ENCODE data around the gene SPTBN4. TPM values are rescaled to one million over a fixed set of nuclear protein-coding genes. Genes with fewer than 3 reads are reported as not detected.
A peak's percentile ranks its signal among the peaks of the same experiment; 100 is the strongest.

Gene SPTBN4
- 0.56 and 0.67 TPM in 2 replicates for total RNA-seq
- 0.33 TPM for total RNA-seq (2013)
- 0.03 and 0.04 TPM in 2 replicates for polyA plus RNA-seq
- 0.17 and 0.29 TPM in 2 replicates for polyA minus RNA-seq

GRCh38 chr19:40466985-40467734, at the start of gene SPTBN4:
Gene SPTBN4 (plus strand): TSS chr19:40467001. CDS start chr19:40472622, 5,621 bp downstream.
- no peaks in the 10 kb centered on the region for H4K20me1 ChIP-seq (ENCODE audit: control insufficient read depth, insufficient read depth, low read length, poor library complexity, severe bottlenecking)
- no peaks in the 10 kb centered on the region for H3K79me2 ChIP-seq (ENCODE audit: control insufficient read depth, insufficient read depth, low read length)
- peak within 1 kb of the TSS; percentile 38 to 60 for H3K27ac ChIP-seq (ENCODE audit: low read length in 2 of 2)
- CTCF ChIA-PET: interaction anchor here (1.1 to 6.7 kb wide), 2 partner anchors 13 to 44 kb away, joined by 4 to 86 read pairs; partner anchors contain the start of gene SERTAD1
- Mint-ChIP-seq H3K27ac (peak within 1 kb of the TSS; percentile 66), H3K4me3 (peak within 1 kb of the TSS; percentile 87), H3K4me1 (peaks cover 35% of the 10 kb centered on the region), H3K9me3 (ENCODE audit: insufficient read depth) (no peaks in the 10 kb centered on the region), H3K27me3 (peaks cover 15% of the 10 kb centered on the region)
- TF ChIP-seq EZH2 (IDR thresholded peaks at IDR 0.05; ENCODE audit: borderline replicate concordance, insufficient read depth, low read depth, low read length, poor library complexity, severe bottlenecking) (no peak), CTCF (IDR thresholded peaks at IDR 0.05) (no peak)
- peaks cover 19 to 31% of the 10 kb centered on the region in 2 donors for H3K4me1 ChIP-seq (ENCODE audit: control insufficient read depth in 2 of 2, insufficient read depth in 2 of 2, low read length in 2 of 2)
- H3K4me3 ChIP-seq (ENCODE audit: control extremely low read depth in 1 of 5, extremely low read depth in 1 of 5, insufficient read depth in 1 of 5, low read depth in 2 of 5, low read length in 4 of 5): peak within 1 kb of the TSS; percentile 1 to 70 (median 62)
- no peak for ATAC-seq (ENCODE audit: low read depth)
- no peaks in the 10 kb centered on the region for H3K36me3 ChIP-seq (replicated peaks in 1 of 2; ENCODE audit: control extremely low read depth in 1 of 2, control insufficient read depth in 1 of 2, extremely low read depth in 1 of 2, insufficient read depth in 2 of 2, low read length in 1 of 2)
- peak within 1 kb of the TSS; percentile 77 for H2AFZ ChIP-seq (ENCODE audit: insufficient read depth, low read depth, low read length, poor library complexity, severe bottlenecking)
- H3K4me2 ChIP-seq (replicated peaks; ENCODE audit: low read depth, low read length, poor library complexity, severe bottlenecking): peak within 1 kb of the TSS; percentile 80
- POLR2A ChIA-PET: interaction anchor here (1.7 to 2.2 kb wide), 2 partner anchors 24 to 41 kb away, joined by 12 read pairs; partner anchors contain the start of genes SERTAD1 and SERTAD3
- peak within 1 kb of the TSS; percentile 66 for H3K9ac ChIP-seq (ENCODE audit: low read length)
- peaks cover 0 to 9% (median 0%) of the 10 kb centered on the region in 3 donors for H3K9me3 ChIP-seq (ENCODE audit: control extremely low read depth in 1 of 3, control insufficient read depth in 2 of 3, insufficient read depth in 1 of 3, low read length in 2 of 3)
- whole genome bisulfite sequencing (ENCODE audit: insufficient coverage): 1% methylated on average over 69 of the region's 87 CpGs
- H3K27me3 ChIP-seq (replicated peaks in 1 of 4; ENCODE audit: control extremely low read depth in 1 of 4, control insufficient read depth in 3 of 4, insufficient read depth in 4 of 4, low read length in 3 of 4): peaks cover 0 to 23% (median 3%) of the 10 kb centered on the region in 4 experiments
- DNase-seq: no peak
- intact Hi-C loops (cut with micrococcal nuclease): loop anchor here (1.0 to 5.0 kb wide), 4 partner anchors 119 to 795 kb away; partner anchors contain the start of genes AKT2, C19orf47, HNRNPUL1 and PLD3

- CTCF ChIA-PET: interaction anchor here (5.6 kb wide), 1 partner anchor 27 kb away, joined by 87 read pairs; the partner anchor contains the start of gene SERTAD3
- Histone ChIP-seq H3K9me3 (ENCODE audit: control extremely low read depth in 1 of 3, control insufficient read depth in 2 of 3, insufficient read depth in 1 of 3, low read length in 2 of 3) (no peaks in the 10 kb centered on the region), H3K27ac (ENCODE audit: low read length in 2 of 2) (no peak overlapping the region), H3K9ac (ENCODE audit: low read length) (no peak overlapping the region), H2AFZ (ENCODE audit: insufficient read depth, low read depth, low read length, poor library complexity, severe bottlenecking) (peak overlapping the region; percentile 46), H3K4me3 (ENCODE audit: control extremely low read depth in 1 of 5, extremely low read depth in 1 of 5, insufficient read depth in 1 of 5, low read depth in 2 of 5, low read length in 4 of 5) (no peak overlapping the region), H3K79me2 (ENCODE audit: control insufficient read depth, insufficient read depth, low read length) (peaks cover 3% of the 10 kb centered on the region), H3K4me1 (ENCODE audit: control insufficient read depth in 2 of 2, insufficient read depth in 2 of 2, low read length in 2 of 2) (peaks cover 9 to 15% of the 10 kb centered on the region in 2 donors), H3K27me3 (replicated peaks in 1 of 4; ENCODE audit: control extremely low read depth in 1 of 4, control insufficient read depth in 3 of 4, insufficient read depth in 4 of 4, low read length in 3 of 4) (no peaks in the 10 kb centered on the region), H3K4me2 (replicated peaks; ENCODE audit: low read depth, low read length, poor library complexity, severe bottlenecking) (no peak overlapping the region), H4K20me1 (ENCODE audit: control insufficient read depth, insufficient read depth, low read length, poor library complexity, severe bottlenecking) (no peaks in the 10 kb centered on the region), H3K36me3 (replicated peaks in 1 of 2; ENCODE audit: control extremely low read depth in 1 of 2, control insufficient read depth in 1 of 2, extremely low read depth in 1 of 2, insufficient read depth in 2 of 2, low read length in 1 of 2) (peaks cover 0 to 2% of the 10 kb centered on the region in 2 experiments)
- ATAC-seq (ENCODE audit: low read depth) (no peak), DNase-seq (no peak)
- H3K27me3 Mint-ChIP-seq: no peaks in the 10 kb centered on the region
- no peak overlapping the region for H3K27ac Mint-ChIP-seq
- H3K4me3 Mint-ChIP-seq: no peak overlapping the region
- no peak for TF ChIP-seq EZH2 (IDR thresholded peaks at IDR 0.05; ENCODE audit: borderline replicate concordance, insufficient read depth, low read depth, low read length, poor library complexity, severe bottlenecking)
- TF ChIP-seq CTCF (IDR thresholded peaks at IDR 0.05): no peak
- POLR2A ChIA-PET: interaction anchor here (0.6 kb wide), 2 partner anchors 47 to 593 kb away, joined by 4 to 5 read pairs; no protein-coding TSS in a partner anchor
- peaks cover 16% of the 10 kb centered on the region for H3K4me1 Mint-ChIP-seq
- intact Hi-C loops (cut with micrococcal nuclease): no loop called here
- WGBS (ENCODE audit: insufficient coverage): 84% methylated on average over 3 of the region's 4 CpGs
- no peaks in the 10 kb centered on the region for H3K9me3 Mint-ChIP-seq (ENCODE audit: insufficient read depth)
Measured at GRCh38 chr19:40417643-40417981, 49.2 kb upstream of the SPTBN4 start.

All from B cell (primary cell).